Measurements from ENCODE around the gene TXNDC12. TPM values are rescaled to one million over a fixed set of nuclear protein-coding genes. Genes with fewer than 3 reads are reported as not detected.

The TXNDC12 gene
- total RNA-seq, 1 donor from 2014 or later, result 16.4 TPM

GRCh38 chr1:51976846-51977602 lies 78.0 kb downstream of the TXNDC12 start:
- DNase-seq (ENCODE audit: low spot score in 2 of 2), result no peak
- H3K9me3 ChIP-seq, result no peaks in the 10 kb centered on the region
- TF ChIP-seq CTCF (IDR thresholded peaks at IDR 0.05), result no peak
- H3K4me3 ChIP-seq, result no peak overlapping the region
- no peaks in the 10 kb centered on the region for H3K36me3 ChIP-seq
- intact Hi-C loops (cut with DNase I), result no loop called here
- H3K27ac ChIP-seq, result no peak overlapping the region
- no peaks in the 10 kb centered on the region for H3K4me1 ChIP-seq
- no peaks in the 10 kb centered on the region for H3K27me3 ChIP-seq

- intact Hi-C loops (cut with DNase I), result no loop called here
- DNase-seq (ENCODE audit: low spot score in 2 of 2), result no peak
- H3K4me1 ChIP-seq, result no peaks in the 10 kb centered on the region
- no peaks in the 10 kb centered on the region for H3K9me3 ChIP-seq
- H3K27me3 ChIP-seq, result no peaks in the 10 kb centered on the region
- no peaks in the 10 kb centered on the region for H3K36me3 ChIP-seq
- no peak overlapping the region for H3K27ac ChIP-seq
- no peak overlapping the region for H3K4me3 ChIP-seq
- no peak for TF ChIP-seq CTCF (IDR thresholded peaks at IDR 0.05)
Measured at GRCh38 chr1:51973587-51974474, 81.2 kb downstream of the TXNDC12 start.

Other genes with a start within 250 kb of the TXNDC12 start
- gene NRDC, start 176.5 kb downstream of the TXNDC12 start, total RNA-seq, result 40.0 TPM
- not detected for gene RAB3B, start 64.5 kb downstream of the TXNDC12 start, total RNA-seq
- gene KTI12, start 21.4 kb downstream of the TXNDC12 start, total RNA-seq, result 10.3 TPM
- gene BTF3L4, start 1.1 kb upstream of the TXNDC12 start, total RNA-seq, result 39.9 TPM
- 8.1 TPM for gene ZFYVE9, start 86.9 kb upstream of the TXNDC12 start, total RNA-seq